ENCODE results near the gene TMEM91. TPM values are rescaled to one million over a fixed set of nuclear protein-coding genes. Genes with fewer than 3 reads are reported as not detected.

TMEM91 gene
- total and polyA plus RNA-seq, 2 experiments from 2014 or later: 9.3 to 10.6 TPM

DNA sequence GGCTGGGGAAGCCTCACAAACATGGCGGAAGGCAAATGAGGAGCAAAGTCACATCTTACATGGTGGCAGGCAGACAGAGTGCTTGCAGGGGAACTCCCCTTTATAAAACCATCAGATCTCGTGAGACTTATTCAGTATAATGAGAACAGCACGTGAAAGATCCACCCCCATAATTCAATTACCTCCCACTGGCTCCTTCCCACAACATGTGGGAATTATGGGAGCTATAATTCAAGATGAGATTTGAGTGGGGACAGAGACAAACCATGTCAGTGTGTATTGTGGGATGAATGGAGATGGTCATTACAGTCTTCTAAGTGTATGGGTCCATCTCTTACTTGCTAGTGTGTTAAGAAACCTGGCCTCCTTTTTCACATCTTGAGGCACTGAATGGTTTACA, 25.7 kb downstream of the TMEM91 start (continued):
- TF ChIP-seq ZNF462 (CRISPR knock-in tag; IDR thresholded peaks at IDR 0.05) (no peak), ZNF331 (CRISPR knock-in tag; IDR thresholded peaks at IDR 0.05; ENCODE audit: low read depth) (no peak), POLR2AphosphoS5 (IDR thresholded peaks at IDR 0.05; ENCODE audit: low read depth) (no peak)

DNA sequence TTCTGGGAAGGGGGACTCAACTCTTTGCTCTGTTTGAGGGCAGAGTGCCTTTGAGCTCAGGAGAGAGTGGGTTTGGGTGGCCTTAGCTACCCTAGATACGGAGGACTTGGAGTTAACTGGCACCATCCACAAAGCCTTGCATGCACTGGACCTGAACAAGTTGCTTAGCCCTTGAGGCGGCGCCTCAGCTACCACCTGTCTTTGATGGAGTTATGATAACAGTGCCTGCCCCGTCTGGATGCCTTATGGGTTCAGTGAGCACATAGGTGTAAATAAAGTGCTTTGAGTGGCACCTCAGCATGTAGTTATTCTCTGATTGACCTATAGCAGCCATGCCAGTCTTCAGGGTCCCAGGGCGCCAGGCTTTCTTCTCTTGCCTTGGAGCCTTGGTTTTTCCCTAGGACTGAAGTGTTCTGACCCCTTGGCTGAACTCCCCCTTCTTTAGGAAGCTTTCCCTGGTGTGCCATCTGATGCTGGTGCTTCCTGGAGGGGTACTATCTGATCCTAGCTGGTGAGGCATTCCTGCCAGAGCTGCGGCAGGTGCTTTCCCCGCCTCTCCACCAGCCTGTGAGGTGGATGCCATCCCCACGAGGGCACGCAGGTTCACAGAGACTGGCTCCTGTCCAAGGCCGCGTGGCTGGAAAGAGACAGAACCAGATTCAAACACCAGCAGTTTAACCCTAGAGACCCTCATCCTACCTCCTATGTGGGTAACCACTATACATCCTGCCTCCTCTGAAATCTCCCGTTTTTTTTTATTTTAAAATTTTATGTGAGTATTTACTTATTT, 27.0 kb downstream of the TMEM91 start:
- H3K4me2 ChIP-seq: no peak overlapping the region
- peaks cover 15% of the 10 kb centered on the region for H3K4me1 Mint-ChIP-seq
- 0 out of 2 replicates have a peak, but pooled peaks cover 2% of the 10 kb centered on the region for H3K4me1 ChIP-seq (ENCODE audit: insufficient read depth)
- ATAC-seq (no peak), DNase-seq (ENCODE audit: low spot score) (no peak)
- H3K27ac Mint-ChIP-seq: no peak overlapping the region
- no peaks in the 10 kb centered on the region for H3K36me3 ChIP-seq (ENCODE audit: insufficient read depth)
- H3K4me3 Mint-ChIP-seq: no peak overlapping the region
- H3K9me3 Mint-ChIP-seq: no peaks in the 10 kb centered on the region
- H3K4me3 ChIP-seq: no peak overlapping the region
- peaks cover 2% of the 10 kb centered on the region for H3K27me3 Mint-ChIP-seq (ENCODE audit: insufficient read depth, low read depth, poor library complexity)
- peaks cover 3% of the 10 kb centered on the region for H4K20me1 ChIP-seq (replicated peaks; ENCODE audit: insufficient read depth)
- H3K27me3 ChIP-seq (ENCODE audit: insufficient read depth): no peaks in the 10 kb centered on the region
- H2AFZ ChIP-seq: no peak overlapping the region
- H3K9me2 ChIP-seq (ENCODE audit: insufficient read depth): no peaks in the 10 kb centered on the region
- H3K27ac ChIP-seq (ENCODE audit: low read depth): no peak overlapping the region
- H3K79me2 ChIP-seq (replicated peaks; ENCODE audit: insufficient read depth): peaks cover 11% of the 10 kb centered on the region
- H3K36me3 Mint-ChIP-seq (ENCODE audit: low read depth): peaks cover 3% of the 10 kb centered on the region; the same call in 2 of the 3 replicates
- H3F3A ChIP-seq (replicated peaks; ENCODE audit: low read depth): peaks cover 7% of the 10 kb centered on the region; the same call in 1 of the 2 replicates
- TF ChIP-seq JUNB (IDR thresholded peaks at IDR 0.05; ENCODE audit: unreplicated experiment) (no peak), NANOG (IDR thresholded peaks at IDR 0.05; ENCODE audit: borderline replicate concordance) (no peak), ZNF462 (CRISPR knock-in tag; IDR thresholded peaks at IDR 0.05) (no peak)
- TF ChIP-seq, protein P1, sequence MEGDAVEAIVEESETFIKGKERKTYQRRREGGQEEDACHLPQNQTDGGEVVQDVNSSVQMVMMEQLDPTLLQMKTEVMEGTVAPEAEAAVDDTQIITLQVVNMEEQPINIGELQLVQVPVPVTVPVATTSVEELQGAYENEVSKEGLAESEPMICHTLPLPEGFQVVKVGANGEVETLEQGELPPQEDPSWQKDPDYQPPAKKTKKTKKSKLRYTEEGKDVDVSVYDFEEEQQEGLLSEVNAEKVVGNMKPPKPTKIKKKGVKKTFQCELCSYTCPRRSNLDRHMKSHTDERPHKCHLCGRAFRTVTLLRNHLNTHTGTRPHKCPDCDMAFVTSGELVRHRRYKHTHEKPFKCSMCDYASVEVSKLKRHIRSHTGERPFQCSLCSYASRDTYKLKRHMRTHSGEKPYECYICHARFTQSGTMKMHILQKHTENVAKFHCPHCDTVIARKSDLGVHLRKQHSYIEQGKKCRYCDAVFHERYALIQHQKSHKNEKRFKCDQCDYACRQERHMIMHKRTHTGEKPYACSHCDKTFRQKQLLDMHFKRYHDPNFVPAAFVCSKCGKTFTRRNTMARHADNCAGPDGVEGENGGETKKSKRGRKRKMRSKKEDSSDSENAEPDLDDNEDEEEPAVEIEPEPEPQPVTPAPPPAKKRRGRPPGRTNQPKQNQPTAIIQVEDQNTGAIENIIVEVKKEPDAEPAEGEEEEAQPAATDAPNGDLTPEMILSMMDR (conservative IDR thresholded peaks at IDR 0.05; ENCODE audit: low read depth in 2 of 2): no peak

All from GM23338 (cell line).